Activated CD8-positive, alpha-beta T cell treated with anti-CD3 and anti-CD28 coated beads for 36 hours (primary cell): ENCODE data around the gene DEPP1. TPM values are rescaled to one million over a fixed set of nuclear protein-coding genes. Genes with fewer than 3 reads are reported as not detected.

Experiments
- ATAC-seq: fragments of 200-7000 bp; cut with Tn5 transposase; one replicate; pipeline ENCODE4 v1.10.0; 2021; ENCODE audit warnings: mild to moderate bottlenecking, moderate library complexity
- CTCF ChIA-PET: fragments of 350-600 bp; sonication (Branson Sonifier 250); formaldehyde crosslinking; loops from one replicate; lab custom pipeline; 2021; ENCODE audit warnings: antibody characterized with exemption; lab: Charles Lee
- POLR2A ChIA-PET: fragments of 350-600 bp; sonication (Branson Sonifier 250); formaldehyde crosslinking; loops from one replicate; lab custom pipeline; 2021; ENCODE audit warnings: antibody characterized with exemption; lab: Charles Lee
- DNase-seq: peaks from one replicate; pipeline ENCODE4 v3.0.0-alpha.2; 2020
- H3K27ac Mint-ChIP-seq: one replicate; pipeline ENCODE4 v1.8.0; 2021; ENCODE audit warnings: mild to moderate bottlenecking, mixed read lengths
- H3K27me3 Mint-ChIP-seq: one replicate; pipeline ENCODE4 v1.8.0; 2021; ENCODE audit warnings: mixed read lengths
- H3K36me3 Mint-ChIP-seq: one replicate; pipeline ENCODE4 v1.8.0; 2021; ENCODE audit warnings: low read depth, mixed read lengths
- H3K4me1 Mint-ChIP-seq: one replicate; pipeline ENCODE4 v1.8.0; 2021; ENCODE audit warnings: low read depth, mixed read lengths
- H3K4me3 Mint-ChIP-seq: one replicate; pipeline ENCODE4 v1.8.0; 2021; ENCODE audit warnings: mild to moderate bottlenecking, moderate library complexity, mixed read lengths
- H3K9me3 Mint-ChIP-seq: one replicate; pipeline ENCODE4 v1.8.0; 2021; ENCODE audit warnings: mixed read lengths
- intact Hi-C: fragments of 100-400 bp; cut with micrococcal nuclease; formaldehyde crosslinking; loops from one replicate; pipeline ENCODE4 v1.10.0; 2022
- total RNA-seq, 2 experiments: library from RNA; stranded (reverse); gene quantifications; one replicate each; pipeline ENCODE4 v1.2.3, GENCODE V29; 2021
- TF ChIP-seq, protein P1 (sequence below): fragments of 200-600 bp; IDR thresholded peaks from one replicate; pipeline ENCODE4 v1.8.0; 2022; ENCODE audit warnings: antibody characterized with exemption, mild to moderate bottlenecking

The DEPP1 gene
- total RNA-seq, 2 experiments from 2014 or later, result 0.16 to 0.27 TPM

DNA sequence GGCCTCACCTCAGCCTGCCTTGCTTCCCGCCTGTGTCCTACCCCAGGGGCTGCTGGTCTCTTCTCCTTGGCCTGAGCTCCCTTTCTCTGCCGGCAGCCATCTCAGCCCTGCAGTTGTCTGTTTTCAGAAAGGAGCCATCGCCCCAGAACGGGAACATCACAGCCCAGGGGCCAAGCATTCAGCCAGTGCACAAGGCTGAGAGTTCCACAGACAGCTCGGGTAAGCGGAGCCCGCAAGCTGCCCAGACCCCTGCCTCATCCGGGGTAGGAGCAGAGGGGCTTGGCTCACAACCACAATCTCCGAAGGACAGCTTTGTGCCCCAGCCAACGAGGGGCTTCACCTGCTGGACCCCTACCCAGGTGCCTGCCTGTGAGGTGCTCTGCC lies 5.3 kb upstream of the DEPP1 start:
- Mint-ChIP-seq H3K36me3 (no peaks in the 10 kb centered on the region), H3K9me3 (no peaks in the 10 kb centered on the region), H3K4me1 (peaks cover 3% of the 10 kb centered on the region), H3K27ac (no peak overlapping the region), H3K4me3 (no peak overlapping the region), H3K27me3 (peaks cover 3% of the 10 kb centered on the region)
- ATAC-seq (no peak), DNase-seq (no peak)
- ChIA-PET CTCF (no interaction called here), POLR2A (interaction anchor here (0.5 kb wide), 1 partner anchor 51 kb away, joined by 3 read pairs; no protein-coding TSS in a partner anchor)
- TF ChIP-seq, protein P1, sequence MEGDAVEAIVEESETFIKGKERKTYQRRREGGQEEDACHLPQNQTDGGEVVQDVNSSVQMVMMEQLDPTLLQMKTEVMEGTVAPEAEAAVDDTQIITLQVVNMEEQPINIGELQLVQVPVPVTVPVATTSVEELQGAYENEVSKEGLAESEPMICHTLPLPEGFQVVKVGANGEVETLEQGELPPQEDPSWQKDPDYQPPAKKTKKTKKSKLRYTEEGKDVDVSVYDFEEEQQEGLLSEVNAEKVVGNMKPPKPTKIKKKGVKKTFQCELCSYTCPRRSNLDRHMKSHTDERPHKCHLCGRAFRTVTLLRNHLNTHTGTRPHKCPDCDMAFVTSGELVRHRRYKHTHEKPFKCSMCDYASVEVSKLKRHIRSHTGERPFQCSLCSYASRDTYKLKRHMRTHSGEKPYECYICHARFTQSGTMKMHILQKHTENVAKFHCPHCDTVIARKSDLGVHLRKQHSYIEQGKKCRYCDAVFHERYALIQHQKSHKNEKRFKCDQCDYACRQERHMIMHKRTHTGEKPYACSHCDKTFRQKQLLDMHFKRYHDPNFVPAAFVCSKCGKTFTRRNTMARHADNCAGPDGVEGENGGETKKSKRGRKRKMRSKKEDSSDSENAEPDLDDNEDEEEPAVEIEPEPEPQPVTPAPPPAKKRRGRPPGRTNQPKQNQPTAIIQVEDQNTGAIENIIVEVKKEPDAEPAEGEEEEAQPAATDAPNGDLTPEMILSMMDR, result no peak
- intact Hi-C loops, result no loop called here

DNA sequence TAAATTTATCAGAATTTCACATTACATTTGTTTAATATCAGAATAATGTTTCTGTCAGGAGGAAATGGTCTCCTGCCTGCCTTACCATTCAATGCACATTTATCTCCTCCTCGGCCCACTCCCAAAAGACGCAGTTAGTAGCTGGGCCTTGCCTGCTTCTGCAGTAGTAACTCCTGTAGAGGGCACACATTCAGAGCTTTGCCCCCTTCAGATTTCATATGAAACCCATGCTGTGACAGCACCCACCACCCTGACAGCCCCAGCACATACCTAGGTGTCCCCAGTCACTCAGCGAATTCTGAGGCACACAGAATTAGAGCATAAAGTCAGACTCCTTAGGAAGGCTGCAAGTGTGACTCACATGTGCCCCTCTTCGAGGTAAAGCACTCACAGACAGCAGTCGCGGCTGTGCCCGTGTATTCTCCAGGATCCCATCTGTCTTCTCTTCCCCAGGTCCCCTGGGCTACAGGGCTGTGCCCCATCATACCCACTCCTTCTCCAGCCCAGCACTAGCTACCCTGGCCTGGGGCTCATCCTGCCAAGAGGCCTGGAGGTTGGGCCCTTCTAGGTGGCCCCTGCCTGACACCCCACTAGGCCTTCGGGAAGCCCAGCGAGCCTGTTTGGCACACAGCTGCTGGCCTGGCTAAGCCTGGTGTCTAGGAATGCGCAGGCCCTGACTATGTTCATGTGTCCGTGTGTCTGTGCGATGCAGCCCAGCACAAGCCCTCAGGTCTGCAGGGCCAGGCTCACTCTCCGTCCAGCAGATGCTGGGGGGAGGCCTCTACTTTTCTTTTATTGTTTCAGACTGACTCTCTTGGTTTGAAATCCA lies 4.7 kb upstream of the DEPP1 start:
- ChIA-PET POLR2A (interaction anchor here (0.5 kb wide), 1 partner anchor 50 kb away, joined by 3 read pairs; no protein-coding TSS in a partner anchor), CTCF (interaction anchor here (1.1 kb wide), 1 partner anchor 50 kb away, joined by 3 read pairs; no protein-coding TSS in a partner anchor)
- ATAC-seq (no peak), DNase-seq (no peak)
- TF ChIP-seq, protein P1, result no peak
- H3K27me3 Mint-ChIP-seq, result no peaks in the 10 kb centered on the region
- no peak overlapping the region for H3K27ac Mint-ChIP-seq
- H3K9me3 Mint-ChIP-seq, result no peaks in the 10 kb centered on the region
- no peak overlapping the region for H3K4me3 Mint-ChIP-seq
- no peaks in the 10 kb centered on the region for H3K36me3 Mint-ChIP-seq
- peaks cover 3% of the 10 kb centered on the region for H3K4me1 Mint-ChIP-seq
- intact Hi-C loops, result no loop called here

DNA sequence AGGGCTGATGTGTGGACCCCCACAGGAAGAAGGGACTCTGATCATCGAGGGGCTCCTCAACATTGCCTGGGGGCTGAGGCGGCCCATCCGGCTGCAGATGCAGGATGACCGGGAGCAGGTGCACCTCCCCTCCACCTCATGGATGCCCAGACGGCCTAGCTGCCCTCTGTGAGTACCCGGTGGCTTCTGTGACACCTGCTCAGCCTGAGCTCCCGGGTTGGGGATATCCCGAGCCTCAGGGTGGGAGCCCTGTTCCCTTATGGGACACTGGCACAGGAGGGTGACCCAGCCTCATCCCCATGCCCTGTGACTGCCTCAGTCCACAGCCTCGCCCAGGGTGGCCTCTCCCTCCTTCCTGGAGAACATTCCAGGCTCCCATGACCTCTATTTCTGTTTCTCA lies 3.9 kb upstream of the DEPP1 start:
- H3K36me3 Mint-ChIP-seq, result no peaks in the 10 kb centered on the region
- TF ChIP-seq, protein P1, result no peak
- CTCF ChIA-PET, result interaction anchor here (1.1 kb wide), 1 partner anchor 49 kb away, joined by 3 read pairs; no protein-coding TSS in a partner anchor

DNA sequence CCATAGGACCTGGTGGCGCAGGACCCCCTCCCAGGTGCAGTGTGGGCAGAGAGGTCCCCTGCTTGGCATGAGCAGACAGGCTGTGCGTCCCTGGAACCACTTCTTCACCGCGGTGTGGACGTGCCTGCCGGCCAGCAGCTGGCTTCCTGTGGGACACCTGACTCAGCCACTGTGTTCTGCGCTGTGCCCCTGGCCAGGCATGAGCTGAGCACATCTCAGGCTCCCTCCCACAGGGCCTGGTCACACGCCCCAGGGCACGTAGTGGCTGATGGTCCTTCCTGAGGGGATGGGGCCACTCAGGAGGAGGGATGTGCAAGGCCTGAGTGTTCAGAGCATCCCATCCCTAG lies 3.5 kb upstream of the DEPP1 start:
- CTCF ChIA-PET, result interaction anchor here (1.1 kb wide), 1 partner anchor 49 kb away, joined by 3 read pairs; no protein-coding TSS in a partner anchor
- TF ChIP-seq, protein P1, result no peak
- intact Hi-C loops, result no loop called here
- Mint-ChIP-seq H3K27me3 (no peaks in the 10 kb centered on the region), H3K36me3 (no peaks in the 10 kb centered on the region), H3K4me3 (no peak overlapping the region), H3K27ac (no peak overlapping the region), H3K4me1 (peaks cover 3% of the 10 kb centered on the region), H3K9me3 (no peaks in the 10 kb centered on the region)
- POLR2A ChIA-PET, result no interaction called here
- ATAC-seq (no peak), DNase-seq (no peak)

More for the DNA sequence above, 3.9 kb upstream of the DEPP1 start:
- no peaks in the 10 kb centered on the region for H3K27me3 Mint-ChIP-seq
- POLR2A ChIA-PET, result no interaction called here
- ATAC-seq (no peak), DNase-seq (no peak)
- H3K4me1 Mint-ChIP-seq, result peaks cover 3% of the 10 kb centered on the region
- H3K4me3 Mint-ChIP-seq, result no peak overlapping the region
- no peaks in the 10 kb centered on the region for H3K9me3 Mint-ChIP-seq
- intact Hi-C loops, result no loop called here
- no peak overlapping the region for H3K27ac Mint-ChIP-seq
